ENCODE results near the gene RILPL1. TPM values are rescaled to one million over a fixed set of nuclear protein-coding genes. Genes with fewer than 3 reads are reported as not detected.

Gene RILPL1
- total and polyA plus RNA-seq, 10 of the 15 experiments (the other 5 are each of a cell fraction or from before 2014, with no cell fraction given), result 0.05 to 0.61 (median 0.25) TPM

- DNase-seq (ENCODE audit: low read depth, low spot score) (no peak), ATAC-seq (no peak), FAIRE-seq (no peak)
- ChIA-PET RAD21 (ENCODE audit: unreplicated experiment) (no interaction called here), POLR2A (no interaction called here), SMC1A (ENCODE audit: uncharacterized antibody, unreplicated experiment) (no interaction called here), CTCF (no interaction called here)
- no peak overlapping the region for H2AFZ ChIP-seq (ENCODE audit: control insufficient read depth, low read depth, low read length)
- no peaks in the 10 kb centered on the region for H3K9me3 ChIP-seq (replicated peaks; ENCODE audit: control insufficient read depth, insufficient read depth, low read length)
- in situ Hi-C loops (cut with MboI) (no loop called here), intact Hi-C loops (cut with micrococcal nuclease; ENCODE audit: unreplicated experiment) (no loop called here)
- H3K4me1 ChIP-seq (ENCODE audit: control insufficient read depth, insufficient read depth, low read length), result no peaks in the 10 kb centered on the region
- H3K79me2 ChIP-seq (ENCODE audit: control insufficient read depth, insufficient read depth, low read length), result no peaks in the 10 kb centered on the region
- WGBS (ENCODE audit: insufficient coverage, insufficient replicate concordance, low lambda C conversion rate, missing lambda C conversion rate), result 71% methylated on average over 2 of the region's 2 CpGs
- H3K36me3 ChIP-seq (ENCODE audit: control insufficient read depth in 2 of 2, insufficient read depth in 2 of 2, low read length in 1 of 2), result no peaks in the 10 kb centered on the region
- no peaks in the 10 kb centered on the region; a peak in 1 of 4 replicates for H3K27me3 ChIP-seq (replicated peaks in 1 of 2; ENCODE audit: control insufficient read depth in 2 of 2, insufficient read depth in 2 of 2, low read length in 1 of 2)
- no peak overlapping the region for H3K9ac ChIP-seq (ENCODE audit: control insufficient read depth, insufficient read depth, low read length)
- no peaks in the 10 kb centered on the region for H4K20me1 ChIP-seq (ENCODE audit: control insufficient read depth, insufficient read depth)
- H3K27ac ChIP-seq (ENCODE audit: control insufficient read depth, insufficient read depth), result no peak overlapping the region
- no TSS peak for BruUV-seq (replicated peaks)
- no peak overlapping the region for H3K4me3 ChIP-seq
- no peak overlapping the region for H3K4me2 ChIP-seq (ENCODE audit: control insufficient read depth, insufficient read depth)
- TF ChIP-seq RAD51 (IDR thresholded peaks at IDR 0.05) (no peak), ZNF592 (IDR thresholded peaks at IDR 0.05) (no peak), POLR2AphosphoS2 (IDR thresholded peaks at IDR 0.05; ENCODE audit: low read depth, low read length) (no peak), EZH2 (IDR thresholded peaks at IDR 0.05; ENCODE audit: borderline replicate concordance, control insufficient read depth, low read depth, low read length) (no peak), BCL3 (IDR thresholded peaks at IDR 0.05; ENCODE audit: borderline replicate concordance, insufficient read depth, low read depth, low read length, poor library complexity, severe bottlenecking) (no peak), SP1 (IDR thresholded peaks at IDR 0.05; ENCODE audit: low read depth, low read length) (no peak), CUX1 (IDR thresholded peaks at IDR 0.05; ENCODE audit: insufficient replicate concordance, low read depth, low read length) (no peak), MEF2A (IDR thresholded peaks at IDR 0.05; ENCODE audit: insufficient read depth, low read depth, low read length) (no peak), KAT2A (conservative IDR thresholded peaks at IDR 0.05; ENCODE audit: control insufficient read depth, low read depth, low read length) (no peak), MLLT1 (IDR thresholded peaks at IDR 0.05) (no peak), BCL11A (IDR thresholded peaks at IDR 0.05; ENCODE audit: low read depth, low read length) (no peak)
These were observed 17.2 kb upstream of the RILPL1 start for GRCh38 chr12:123550700-123551099.

Measured in GM12878 (cell line).